NCI-H460 (cell line): Measurements from ENCODE around the gene POLR1E. TPM values are rescaled to one million over a fixed set of nuclear protein-coding genes. Genes with fewer than 3 reads are reported as not detected.

Experiments
- DNase-seq: peaks from one replicate; pipeline ENCODE4 v3.0.0-alpha.2; 2016; ENCODE audit warnings: low read depth; ENCODE audit errors: extremely low read depth
- total RNA-seq: library from RNA; depleted of rRNA; stranded (reverse); fragments of >200 nt; shearing (Covaris generic); gene quantifications from 2 replicates; pipeline ENCODE4 v1.2.3, GENCODE V29; 2014; rRNA removed

The POLR1E gene
- total RNA-seq, 1 experiment from 2014 or later, result 38.7 TPM

- DNase-seq, result no peak
Measured at GRCh38 chr9:37531699-37532098, 46.0 kb downstream of the POLR1E start.

GRCh38 chr9:37534412-37534811 is 48.7 kb downstream of the POLR1E start:
- no peak for DNase-seq

- no peak for DNase-seq
Measured at GRCh38 chr9:37534901-37535300, 49.2 kb downstream of the POLR1E start.

GRCh38 chr9:37538099-37538498 is 52.4 kb downstream of the POLR1E start:
- DNase-seq, result no peak

- no peak for DNase-seq
Measured at GRCh38 chr9:37539634-37540033, 53.9 kb downstream of the POLR1E start.

GRCh38 chr9:37540634-37541033 is 54.9 kb downstream of the POLR1E start:
- no peak for DNase-seq

GRCh38 chr9:37541465-37541864 is 55.7 kb downstream of the POLR1E start:
- DNase-seq, result no peak

GRCh38 chr9:37542488-37542887 is 56.7 kb downstream of the POLR1E start:
- DNase-seq, result no peak

- DNase-seq, result no peak
Measured at GRCh38 chr9:37542895-37543294, 57.1 kb downstream of the POLR1E start.

GRCh38 chr9:37543468-37543867 is 57.7 kb downstream of the POLR1E start:
- DNase-seq, result no peak

GRCh38 chr9:37547328-37547878 is 61.7 kb downstream of the POLR1E start:
- no peak for DNase-seq

- DNase-seq, result no peak
Measured at GRCh38 chr9:37549527-37549926, 63.8 kb downstream of the POLR1E start.

- DNase-seq, result no peak
Measured at GRCh38 chr9:37550781-37551180, 65.0 kb downstream of the POLR1E start.

GRCh38 chr9:37551468-37551867 is 65.7 kb downstream of the POLR1E start:
- no peak for DNase-seq

GRCh38 chr9:37551888-37552287 is 66.1 kb downstream of the POLR1E start:
- no peak for DNase-seq

Other genes starting within 250 kb of the POLR1E start
- gene GRHPR, start 63.3 kb upstream of the POLR1E start, total RNA-seq, result 92.0 and 94.9 TPM in 2 replicates
- 8.0 and 8.7 TPM in 2 replicates for gene ZBTB5, start 20.5 kb upstream of the POLR1E start, total RNA-seq
- gene FBXO10, start 90.4 kb downstream of the POLR1E start, total RNA-seq, result 2.0 and 2.7 TPM in 2 replicates
- gene TOMM5, start 106.6 kb downstream of the POLR1E start, total RNA-seq, result 216 and 225 TPM in 2 replicates
- gene FRMPD1, start 165.0 kb downstream of the POLR1E start, total RNA-seq, result not detected in 2 replicates